Activated CD4-positive, alpha-beta T cell treated with anti-CD3 and anti-CD28 coated beads, Interleukin-10, Interleukin-2, amounts not matched to agents 100 ng/mL and 50 ng/mL, durations not matched to agents 16 hours and 8 hours (primary cell): ENCODE data around the gene FAM151A.
"Not testable (repeated sequence)": the region's sequence is repeated elsewhere in the genome, so short reads cannot be mapped to it uniquely, and the experiment has no call there.

ENCODE experiments used
- DNase-seq: peaks from one replicate; pipeline ENCODE4 v3.0.0-alpha.2; 2020

Gene FAM151A

DNA sequence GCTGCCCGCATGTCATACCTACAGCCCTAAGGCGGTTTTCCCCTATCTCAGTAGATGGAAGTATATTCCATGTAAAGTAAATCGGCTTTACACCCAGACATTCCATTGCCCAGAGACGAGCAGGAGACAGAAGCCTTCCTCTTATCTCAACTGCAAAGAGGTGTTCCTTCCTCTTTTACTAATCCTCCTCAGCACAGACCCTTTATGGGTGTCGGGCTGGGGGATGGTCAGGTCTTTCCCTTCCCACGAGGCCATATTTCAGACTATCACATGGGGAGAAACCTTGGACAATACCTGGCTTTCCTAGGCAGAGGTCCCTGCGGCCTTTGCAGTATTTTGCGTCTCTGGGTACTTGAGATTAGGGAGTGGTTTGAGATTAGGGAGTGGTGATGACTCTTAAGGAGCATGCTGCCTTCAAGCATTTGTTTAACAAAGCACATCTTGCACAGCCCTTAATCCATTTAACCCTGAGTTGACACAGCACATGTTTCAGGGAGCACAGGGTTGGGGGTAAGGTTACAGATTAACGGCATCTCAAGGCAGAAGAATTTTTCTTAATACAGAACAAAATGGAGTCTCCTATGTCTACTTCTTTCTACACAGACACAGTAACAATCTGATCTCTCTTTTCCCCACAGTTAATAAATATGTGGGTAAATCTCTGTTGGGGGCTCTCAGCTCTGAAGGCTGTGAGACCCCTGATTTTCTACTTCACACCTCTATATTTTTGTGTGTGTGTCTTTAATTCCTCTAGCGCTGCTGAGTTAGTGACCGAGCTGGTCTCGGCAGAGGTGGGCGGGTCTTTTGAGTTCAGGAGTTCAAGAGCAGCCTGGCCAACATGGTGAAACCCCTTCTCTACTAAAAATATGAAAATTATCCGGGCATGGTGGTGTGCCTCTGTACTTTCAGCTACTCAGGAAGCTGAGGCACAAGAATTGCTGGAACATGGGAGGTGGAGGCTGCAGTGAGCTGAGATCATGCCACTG, 13.4 kb upstream of the FAM151A start:
- not testable (repeated sequence) for DNase-seq

DNA sequence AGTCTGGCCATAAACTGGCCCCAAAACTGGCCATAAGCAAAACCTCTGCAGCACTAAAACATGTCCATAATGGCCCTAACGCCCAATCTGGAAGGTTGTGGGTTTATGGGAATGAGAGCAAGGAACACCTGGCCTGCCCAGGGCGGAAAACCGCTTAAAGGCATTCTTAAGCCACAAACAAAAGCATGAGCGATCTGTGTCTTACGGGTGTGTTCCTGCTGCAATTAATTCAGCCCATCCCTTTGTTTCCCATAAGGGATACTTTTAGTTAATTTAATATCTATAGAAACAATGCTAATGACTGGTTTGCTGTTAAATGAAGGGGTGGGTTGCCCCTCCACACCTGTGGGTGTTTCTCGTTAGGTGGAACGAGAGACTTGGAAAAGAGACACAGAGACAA, 12.5 kb upstream of the FAM151A start:
- not testable (repeated sequence) for DNase-seq

DNA sequence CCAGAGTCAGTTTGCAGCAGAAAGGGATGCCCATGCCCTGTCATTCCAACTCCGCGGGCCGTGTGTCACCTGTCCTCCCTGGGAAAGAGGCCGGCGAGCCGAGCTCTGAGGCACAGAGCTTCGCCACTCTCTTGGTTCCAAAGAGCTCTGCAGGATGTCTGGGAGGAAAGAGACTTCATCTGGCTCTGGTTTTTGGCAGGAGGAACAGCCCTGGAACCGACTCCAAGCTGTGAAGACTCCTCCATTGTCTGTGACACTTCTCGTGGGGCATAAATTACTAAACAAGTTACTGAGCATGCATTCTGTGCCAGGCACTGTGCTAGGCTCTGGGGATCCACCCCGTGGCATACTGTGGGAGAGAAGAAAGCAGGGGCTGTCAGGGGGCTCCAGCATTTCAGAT, 3.9 kb upstream of the FAM151A start:
- no peak for DNase-seq

DNA sequence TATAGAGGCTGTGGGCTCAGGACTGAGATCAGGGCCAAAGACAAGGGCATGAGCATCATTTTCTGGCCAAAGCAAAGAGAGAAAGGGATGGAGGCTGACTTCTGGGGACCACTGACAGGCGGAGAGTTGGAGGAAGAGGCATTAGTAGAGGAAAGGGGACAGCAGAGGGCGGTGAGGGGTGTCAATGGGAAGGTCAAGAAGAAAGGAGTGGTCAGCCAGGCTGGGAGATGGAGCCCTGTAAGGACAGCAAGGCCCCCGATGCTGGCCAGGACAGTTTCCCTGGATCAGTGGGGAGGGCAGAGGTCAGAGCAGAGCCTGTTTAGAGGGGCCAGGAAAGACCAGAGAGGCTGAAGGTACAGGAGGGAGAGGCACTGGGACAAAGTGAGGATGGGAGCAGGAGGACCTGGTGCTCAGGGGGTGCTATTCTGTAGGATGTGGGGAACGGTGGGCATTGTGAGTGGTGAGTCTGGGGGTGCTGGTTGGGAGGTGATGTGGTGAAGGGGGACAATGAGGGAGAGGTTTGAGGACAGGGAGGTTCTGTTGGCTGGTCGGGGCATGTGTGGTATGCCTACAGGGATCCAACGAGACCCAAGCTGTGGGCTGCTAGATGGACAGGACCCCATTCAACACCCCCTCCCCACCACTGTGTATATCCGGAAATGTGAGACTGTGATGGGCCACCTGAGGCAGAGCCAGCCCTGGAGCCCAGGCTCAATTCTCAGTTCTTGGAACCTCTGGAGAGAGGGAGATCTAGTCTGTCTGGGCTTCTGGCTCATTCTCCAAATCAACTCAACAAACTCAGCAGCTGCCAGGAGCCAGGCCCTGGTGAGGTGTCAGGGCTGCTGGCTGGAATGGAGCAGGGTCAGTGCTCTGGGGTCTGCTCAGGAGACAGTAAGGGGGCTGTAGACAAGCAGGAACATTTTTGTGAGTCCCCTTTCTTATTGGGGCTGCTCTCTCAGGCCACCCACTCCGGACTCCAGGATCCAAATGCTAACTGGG, 1.4 kb upstream of the FAM151A start:
- no peak for DNase-seq

DNA sequence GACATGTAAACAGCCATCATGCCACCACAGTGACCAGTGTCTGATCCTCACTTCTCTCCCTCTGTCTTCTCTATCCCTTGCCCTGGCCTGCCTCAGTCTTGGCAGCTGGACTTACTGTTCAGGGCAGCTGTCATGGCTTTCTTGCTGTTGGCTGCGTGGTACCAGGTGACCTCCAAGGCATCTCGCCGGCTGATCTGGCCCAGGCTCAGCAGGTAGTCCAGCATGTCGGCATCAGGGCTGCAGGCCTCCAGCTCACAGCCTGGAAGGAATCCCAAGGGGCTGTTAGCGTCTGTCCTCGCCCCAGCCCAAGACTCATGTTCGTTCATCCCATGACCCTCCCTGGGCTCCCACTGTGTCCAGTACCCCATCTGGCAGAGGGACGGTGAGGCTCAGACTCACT, 3.6 kb downstream of the FAM151A start:
- DNase-seq, result no peak

DNA sequence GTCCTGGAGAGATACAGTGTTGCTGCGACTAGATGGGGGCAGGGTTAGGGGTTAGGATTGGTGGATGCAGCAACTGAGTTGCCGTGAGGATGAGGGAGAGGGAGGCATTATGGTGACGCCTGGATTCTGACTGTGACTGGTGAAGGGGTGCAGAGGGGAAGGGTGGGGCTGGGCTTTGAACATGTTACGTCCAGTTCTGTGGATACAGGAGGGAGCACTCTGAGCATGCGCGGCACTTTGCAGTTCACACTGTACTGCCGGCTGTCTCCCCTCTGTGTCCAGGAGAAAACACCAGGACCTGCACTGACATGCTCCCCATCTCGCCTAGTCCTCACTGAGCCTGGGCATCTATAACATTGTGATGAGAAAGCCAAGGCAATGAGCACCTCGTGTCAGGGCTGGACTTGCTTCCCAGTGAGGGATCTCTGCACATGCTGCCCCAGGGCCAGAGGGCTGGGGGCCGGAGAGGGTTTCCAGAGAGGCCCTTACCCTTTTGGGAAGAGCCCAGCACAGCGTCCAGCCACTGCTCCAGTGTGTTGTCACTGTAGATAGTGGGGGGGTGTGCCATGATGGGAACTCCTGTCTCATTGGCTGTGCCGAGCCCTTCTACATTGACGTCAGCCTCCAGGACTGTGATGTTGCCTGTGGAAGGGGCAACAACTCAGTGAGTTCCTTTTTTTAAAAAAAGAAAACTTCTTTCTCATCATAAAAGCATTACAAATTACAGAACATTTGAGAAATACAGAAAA, 7.6 kb downstream of the FAM151A start:
- DNase-seq, result no peak

DNA sequence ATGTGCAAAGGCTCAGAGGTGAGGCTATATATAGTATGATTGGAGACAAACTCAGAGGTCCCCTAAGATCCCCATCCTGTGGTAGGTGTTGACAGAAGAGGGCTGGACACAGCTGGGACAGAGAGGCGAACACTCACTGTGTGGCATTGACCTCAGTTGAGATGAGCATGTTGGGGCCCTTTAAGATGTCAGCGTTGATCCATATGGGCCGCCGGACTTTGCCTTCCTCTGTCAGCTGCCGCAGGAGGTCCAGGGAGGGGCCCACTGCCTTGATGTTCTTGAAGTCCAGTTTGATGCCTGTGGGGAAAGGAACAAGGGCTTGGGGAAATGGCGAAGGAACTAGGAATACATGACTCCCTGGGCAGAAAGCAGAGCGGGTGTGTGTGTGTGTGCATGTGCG, 8.8 kb downstream of the FAM151A start:
- no peak for DNase-seq

DNA sequence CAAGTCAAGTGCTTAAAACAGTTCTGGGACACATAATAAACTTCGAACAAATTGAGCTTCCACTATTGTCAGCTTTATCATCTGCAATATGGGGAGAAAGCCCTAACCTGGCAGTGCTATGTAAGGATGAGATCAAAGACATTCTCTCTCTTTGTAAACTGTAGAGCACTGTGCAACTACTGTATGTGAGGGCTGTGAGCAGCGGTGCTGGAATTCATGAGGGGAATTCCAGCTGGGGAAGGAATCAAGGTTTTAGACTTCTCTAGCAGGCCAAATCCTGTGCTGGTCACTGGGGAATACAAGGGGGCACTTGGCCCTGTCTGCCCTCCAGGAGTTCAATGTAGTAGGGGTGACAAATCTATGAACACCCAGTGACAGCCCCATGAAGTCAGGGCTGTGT, 9.3 kb downstream of the FAM151A start:
- DNase-seq, result no peak

DNA sequence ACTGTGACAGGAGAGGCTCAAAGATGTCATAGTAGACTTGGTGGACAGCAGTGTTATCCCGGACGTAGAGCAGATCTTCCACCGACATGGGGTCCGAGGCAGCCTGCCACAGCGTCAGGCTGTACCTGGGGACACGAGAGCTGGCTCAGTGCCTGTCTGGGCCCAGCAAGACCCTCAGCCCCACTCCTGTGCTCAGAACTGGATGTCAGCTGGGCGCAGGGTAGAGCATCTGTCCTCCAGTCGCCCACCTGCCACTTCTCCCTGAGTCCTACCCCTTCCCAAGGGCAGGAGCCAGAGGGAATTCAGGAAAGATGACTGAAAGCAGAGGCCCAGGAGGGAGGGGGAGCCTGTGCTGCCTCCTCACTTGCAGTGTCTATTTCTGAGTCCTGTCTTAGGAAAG, 11.7 kb downstream of the FAM151A start:
- no peak for DNase-seq

DNA sequence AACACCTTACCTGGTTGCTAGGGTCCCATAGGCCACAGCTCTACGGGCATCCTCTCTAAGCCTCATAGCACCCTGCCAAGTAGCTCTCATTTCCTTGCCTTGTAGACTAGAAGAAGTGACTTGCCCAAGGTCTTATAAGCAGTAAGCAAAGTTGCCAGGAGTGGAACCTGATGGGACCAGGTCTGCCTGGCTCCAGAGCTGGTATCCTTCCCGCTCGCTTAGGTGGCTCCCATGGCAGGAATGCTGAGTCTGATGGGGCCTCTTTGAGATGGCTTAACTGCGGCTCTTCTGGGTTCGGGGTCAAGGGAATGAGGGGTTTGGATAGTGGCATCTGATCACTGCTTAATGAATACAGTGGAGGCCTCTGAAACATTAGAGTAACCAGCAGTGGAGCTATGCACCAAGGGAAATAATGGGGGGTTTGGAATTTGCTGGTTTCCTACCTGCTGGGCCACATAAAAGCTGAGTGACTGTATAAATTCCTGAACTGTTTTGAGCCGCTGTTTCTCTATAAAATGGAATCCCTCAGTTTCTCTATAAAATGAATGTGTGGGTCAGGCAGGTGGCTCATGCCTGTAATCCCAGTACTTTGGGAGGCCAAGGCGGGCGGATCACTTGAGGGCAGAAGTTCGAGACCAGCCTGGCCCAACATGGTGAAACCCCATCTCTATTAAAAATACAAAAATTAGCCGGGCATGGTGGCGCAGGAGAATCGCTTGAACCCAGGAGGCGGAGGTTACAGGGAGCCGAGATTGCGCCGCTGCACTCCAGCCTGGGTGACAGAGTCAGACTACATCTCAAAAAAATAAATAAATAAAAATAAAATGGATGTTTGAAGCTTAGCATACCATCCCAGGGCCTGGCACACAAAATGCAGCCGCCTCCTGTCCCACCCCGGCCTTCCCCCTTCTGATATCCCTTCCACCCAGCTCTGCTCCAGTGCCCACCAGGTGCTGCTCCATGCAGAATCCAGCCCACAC, 12.4 kb downstream of the FAM151A start:
- no peak for DNase-seq

DNA sequence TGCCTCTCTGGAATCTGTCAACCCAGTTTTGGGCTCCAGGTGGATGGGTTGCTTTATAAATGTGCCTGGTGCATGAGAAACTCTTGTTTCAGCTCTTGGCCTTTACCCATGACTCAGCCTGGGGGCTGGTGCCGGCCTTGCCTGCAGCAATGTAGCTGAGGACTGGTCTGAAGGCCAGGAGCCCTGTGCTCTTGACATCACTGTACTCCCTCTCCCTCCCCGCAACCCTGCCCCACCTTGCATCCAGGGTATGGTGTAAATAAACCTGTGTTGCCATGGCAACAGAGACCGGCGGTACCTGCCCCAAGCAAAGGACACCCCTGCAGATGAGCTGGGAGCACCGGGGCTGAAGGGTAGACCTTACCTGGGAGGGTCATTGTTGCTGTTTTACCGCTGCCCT, 13.3 kb downstream of the FAM151A start:
- no peak for DNase-seq

DNA sequence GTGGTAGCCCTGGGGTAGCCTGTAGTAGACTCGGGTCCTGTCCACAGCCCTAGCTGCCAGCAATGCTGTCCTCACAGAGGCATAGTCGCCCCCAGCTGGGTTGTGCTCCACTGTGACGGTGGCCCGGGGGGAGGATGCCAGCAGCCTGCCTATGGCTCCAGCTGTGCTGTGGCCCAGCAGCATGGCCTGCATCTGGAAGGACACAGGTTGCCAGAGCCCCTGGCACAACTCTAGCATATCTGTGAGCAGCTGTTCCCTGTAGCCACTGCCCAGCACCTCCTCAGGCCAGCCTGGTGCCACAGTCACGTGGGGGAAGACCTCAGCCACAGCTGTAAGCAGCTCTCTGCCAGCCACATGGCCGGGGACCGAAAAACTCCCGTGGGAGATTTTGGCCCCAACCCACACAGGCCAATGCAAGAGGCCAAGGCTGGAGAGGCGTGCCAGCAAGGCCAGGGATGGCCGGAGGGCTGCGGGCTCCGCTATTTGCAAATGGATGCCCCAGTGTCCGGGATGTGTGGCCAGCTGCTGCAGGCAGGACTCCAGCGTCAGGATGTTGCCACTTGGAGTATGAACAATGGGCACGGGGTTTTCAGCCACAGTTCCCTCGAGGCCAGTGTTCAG, 13.9 kb downstream of the FAM151A start:
- DNase-seq, result no peak

DNA sequence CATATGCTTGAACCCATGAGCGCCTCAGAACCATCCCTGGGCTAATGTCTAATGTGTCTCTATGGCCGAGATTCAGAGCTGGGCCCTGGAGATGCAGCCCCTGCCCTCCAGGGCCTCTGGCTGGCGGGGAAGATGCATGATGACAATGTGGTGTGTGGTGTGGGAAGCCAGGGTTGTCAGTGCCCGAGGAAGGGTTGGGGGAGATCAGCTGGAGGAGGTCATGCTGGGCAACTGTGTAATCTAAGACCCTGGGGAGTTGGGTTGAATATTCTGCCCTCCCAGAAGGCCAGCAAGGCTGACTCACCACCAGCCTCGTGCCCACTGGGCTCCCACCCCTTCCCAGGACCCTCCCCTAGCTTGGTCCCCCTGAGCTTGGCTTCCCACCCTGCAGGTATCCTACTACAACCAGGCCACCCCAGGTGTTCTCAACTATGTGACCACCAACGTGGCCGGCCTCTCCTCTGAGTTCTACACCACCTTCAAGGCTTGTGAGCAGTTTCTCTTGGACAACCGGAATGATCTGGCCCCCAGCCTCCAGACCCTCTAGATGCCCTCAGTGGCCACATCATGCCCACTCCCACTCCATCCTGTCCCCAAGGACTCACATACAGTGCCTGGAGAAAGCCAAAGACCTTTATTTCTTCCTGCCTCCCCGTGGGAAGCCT, 14.6 kb downstream of the FAM151A start:
- DNase-seq, result no peak

DNA sequence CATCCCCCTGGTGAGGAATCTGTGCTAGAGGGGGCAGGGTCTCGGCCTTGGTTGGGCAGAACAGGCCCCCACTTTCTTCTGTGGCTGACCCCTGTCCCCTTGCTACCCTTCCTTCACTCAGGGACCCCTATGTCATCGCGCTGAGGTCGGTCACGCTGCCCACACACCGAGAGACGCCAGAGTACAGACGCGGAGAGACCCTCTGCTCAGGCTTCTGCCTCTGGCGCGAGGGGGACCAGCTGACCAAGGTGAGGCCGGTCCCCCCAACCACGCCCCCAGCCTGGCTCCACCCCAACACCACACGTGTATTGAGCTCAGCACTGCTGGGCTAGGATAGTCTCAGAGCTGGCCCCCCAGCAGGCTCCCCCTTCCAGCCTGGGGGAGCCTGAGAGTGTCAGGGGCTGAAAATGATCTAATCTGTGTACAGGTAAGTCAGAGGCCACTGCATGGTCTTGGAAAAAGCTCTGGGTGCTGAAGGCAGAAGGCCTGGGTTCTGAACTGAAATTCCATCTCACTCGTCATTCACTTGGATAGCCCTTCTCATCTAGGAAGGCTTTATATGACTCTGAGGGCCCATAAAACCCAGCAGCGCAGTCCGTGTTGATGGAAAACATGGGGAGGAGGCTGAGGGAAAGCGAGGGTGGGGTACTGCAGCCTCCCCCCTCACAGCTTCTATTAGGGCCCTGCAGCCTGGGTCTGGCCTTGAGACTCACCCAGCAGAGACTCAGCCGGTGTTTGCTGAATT, 15.3 kb downstream of the FAM151A start:
- DNase-seq, result no peak

DNA sequence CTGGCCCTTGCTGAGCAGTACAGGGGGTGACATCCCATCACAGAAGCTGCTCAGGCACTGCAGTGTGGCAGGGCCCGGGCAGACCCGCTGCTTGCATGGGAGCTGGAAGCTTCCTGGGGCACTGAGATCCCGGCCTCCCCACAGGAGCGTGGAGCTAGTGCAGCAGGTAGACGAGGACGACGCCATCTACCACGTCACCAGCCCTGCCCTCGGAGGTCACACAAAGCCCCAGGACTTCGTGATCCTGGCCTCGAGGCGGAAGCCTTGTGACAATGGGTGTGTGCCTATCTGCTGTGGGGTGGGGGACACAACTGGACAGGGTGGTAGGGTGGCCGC, 16.4 kb downstream of the FAM151A start:
- no peak for DNase-seq

DNA sequence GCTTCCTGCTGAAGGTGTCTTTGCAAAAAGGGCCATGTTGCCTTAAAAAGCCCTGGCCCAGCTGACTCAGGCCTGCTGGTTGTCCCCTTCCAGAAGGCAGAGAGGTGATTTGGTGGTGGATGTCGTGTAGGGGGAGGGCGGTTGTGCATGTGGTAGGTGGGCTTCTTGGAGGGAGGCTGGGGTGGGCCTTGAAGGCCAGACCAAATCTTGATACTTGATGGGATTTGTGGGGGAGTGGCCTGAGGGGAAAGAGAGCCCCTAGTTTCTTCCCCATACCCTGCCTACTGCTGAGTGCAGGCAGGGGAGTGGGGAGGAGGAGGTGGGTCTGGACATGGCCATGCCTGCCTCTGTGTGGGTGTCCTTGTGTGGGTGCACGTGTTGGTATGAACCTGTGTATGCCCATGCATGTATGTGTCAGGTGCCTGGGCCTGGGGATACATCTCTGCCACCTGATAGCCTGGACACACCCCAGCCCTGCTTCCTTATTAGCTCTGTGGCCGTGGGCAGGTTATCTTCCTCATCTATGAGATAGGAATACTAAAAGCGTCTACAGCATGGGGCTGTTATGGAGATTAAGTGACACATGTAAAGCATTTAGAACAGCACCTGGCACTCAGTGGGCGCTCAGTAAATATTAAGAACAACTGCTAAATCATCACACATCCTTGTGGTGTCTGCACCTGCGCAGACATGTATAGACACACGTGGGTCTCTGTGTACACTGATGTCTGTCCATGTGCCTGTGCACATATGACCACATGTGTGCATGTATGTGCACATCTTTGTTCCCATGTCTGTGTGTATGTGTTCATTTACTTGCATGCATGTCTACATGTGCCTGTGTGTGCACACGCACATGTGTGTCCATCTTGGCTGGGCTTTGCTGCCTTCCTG, 17.0 kb downstream of the FAM151A start:
- DNase-seq, result no peak

DNA sequence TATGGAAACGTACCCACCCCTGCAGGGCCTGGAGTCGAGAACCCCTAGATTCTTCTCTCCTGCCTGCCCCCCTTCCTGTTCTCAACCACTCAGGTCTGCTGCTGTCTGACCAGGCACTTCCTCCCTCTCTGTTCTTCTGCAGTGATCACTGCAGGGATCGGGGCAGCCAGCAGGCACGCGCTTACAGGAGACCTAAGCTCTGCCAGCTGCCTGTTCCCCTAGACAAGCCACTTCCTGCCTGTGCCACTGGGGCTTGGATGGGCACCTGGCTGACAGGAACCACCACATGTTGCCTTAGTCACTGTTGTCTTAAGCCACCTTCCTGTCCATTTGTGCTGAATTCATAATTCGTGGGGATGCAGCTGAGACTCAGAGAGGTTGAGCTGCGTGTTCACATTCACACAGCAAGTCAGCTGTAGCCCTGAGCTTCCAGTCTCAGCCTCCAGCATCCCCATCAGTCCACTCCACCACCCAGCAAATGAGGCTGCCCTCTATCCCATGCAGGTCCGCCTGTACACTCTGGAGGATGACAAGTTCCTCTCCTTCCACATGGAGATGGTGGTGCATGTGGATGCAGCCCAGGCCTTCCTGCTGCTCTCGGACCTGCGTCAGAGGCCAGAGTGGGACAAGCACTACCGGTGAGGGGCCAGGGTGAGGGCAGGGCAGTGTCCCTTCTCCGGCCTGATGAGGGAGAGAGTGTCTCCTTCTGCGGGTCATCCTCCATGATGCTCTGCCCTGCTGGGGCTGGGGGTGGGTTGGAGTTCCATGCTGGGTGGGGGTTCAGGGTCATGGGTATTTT, 18.6 kb downstream of the FAM151A start:
- peak; percentile 44 for DNase-seq

DNA sequence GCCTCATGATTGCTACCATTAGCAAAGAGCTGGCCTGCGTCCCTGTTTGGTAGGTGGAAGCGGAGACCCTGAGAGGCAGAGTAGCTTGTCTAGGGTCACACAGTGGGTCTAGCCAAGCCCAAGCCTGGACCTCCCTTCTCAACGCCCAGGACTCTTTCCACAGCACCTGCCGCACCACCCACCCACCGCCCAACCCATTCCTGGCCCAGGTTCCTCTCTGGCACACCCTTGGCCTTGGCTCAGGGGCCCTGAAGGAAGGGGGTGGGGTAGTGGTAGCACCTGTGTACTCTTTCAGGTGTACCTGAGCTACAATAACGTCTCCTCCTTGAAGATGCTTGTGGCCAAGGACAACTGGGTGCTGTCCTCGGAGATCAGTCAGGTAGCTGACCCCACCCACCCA, 19.3 kb downstream of the FAM151A start:
- no peak for DNase-seq
